Loucy (cell line): ENCODE measurements around the gene RNF166.

ENCODE experiments used
- EZH2phosphoT487 ChIP-seq: fragments of 200-600 bp; IDR thresholded peaks from 2 replicates; pipeline ENCODE4 v1.6.1; 2018; ENCODE audit warnings: antibody characterized with exemption, mild to moderate bottlenecking, moderate library complexity, borderline replicate concordance
- TF ChIP-seq, protein P1 (sequence below): fragments of 200-600 bp; sonication (generic); conservative IDR thresholded peaks from 2 replicates; pipeline ENCODE4 v1.5.1; 2014; ENCODE audit warnings: mild to moderate bottlenecking, antibody characterized with exemption, low read length

DNA sequence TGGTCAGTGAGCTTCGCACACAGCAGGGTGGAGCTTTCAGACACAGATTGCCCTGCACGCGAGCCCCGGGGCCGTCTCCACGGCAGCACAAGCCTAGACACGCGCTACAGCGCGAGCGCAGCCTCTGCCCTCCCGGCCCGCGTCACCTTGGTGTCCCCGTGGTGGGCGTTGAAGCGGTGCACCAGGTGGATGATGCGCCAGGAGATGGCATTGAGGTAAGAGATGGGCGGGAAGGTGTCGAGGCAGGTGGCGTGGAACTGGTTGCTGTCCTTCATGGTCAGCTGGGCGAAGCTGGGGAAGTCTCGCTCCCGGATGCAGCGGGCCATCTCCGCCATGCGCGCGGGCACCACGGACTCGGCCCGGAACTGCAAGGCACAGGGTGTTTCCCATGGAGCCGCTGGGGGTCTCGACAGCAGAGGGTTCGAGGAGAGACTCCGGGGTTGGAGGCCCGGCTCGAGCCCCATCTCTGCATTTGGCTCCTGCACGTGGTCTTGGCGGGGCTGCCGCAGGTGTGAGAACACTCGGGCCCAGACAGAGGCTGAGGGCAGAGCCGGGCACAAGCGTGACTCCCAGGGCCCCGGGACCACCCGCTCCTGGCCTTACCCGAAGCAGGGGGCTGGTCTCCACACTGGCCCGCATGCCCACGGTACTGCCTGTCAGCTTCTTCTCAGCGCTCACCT lies 51.0 kb downstream of the RNF166 start:
- TF ChIP-seq, protein P1, sequence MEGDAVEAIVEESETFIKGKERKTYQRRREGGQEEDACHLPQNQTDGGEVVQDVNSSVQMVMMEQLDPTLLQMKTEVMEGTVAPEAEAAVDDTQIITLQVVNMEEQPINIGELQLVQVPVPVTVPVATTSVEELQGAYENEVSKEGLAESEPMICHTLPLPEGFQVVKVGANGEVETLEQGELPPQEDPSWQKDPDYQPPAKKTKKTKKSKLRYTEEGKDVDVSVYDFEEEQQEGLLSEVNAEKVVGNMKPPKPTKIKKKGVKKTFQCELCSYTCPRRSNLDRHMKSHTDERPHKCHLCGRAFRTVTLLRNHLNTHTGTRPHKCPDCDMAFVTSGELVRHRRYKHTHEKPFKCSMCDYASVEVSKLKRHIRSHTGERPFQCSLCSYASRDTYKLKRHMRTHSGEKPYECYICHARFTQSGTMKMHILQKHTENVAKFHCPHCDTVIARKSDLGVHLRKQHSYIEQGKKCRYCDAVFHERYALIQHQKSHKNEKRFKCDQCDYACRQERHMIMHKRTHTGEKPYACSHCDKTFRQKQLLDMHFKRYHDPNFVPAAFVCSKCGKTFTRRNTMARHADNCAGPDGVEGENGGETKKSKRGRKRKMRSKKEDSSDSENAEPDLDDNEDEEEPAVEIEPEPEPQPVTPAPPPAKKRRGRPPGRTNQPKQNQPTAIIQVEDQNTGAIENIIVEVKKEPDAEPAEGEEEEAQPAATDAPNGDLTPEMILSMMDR, result no peak
- no peak for TF ChIP-seq EZH2phosphoT487
